ENCODE data around the gene RBKS. TPM values are rescaled to one million over a fixed set of nuclear protein-coding genes. Genes with fewer than 3 reads are reported as not detected.

The RBKS gene
- total and polyA plus RNA-seq, 2 of the 8 experiments (the other 6 are each of a cell fraction or from before 2014, with no cell fraction given), result 1.1 to 1.5 TPM

DNA sequence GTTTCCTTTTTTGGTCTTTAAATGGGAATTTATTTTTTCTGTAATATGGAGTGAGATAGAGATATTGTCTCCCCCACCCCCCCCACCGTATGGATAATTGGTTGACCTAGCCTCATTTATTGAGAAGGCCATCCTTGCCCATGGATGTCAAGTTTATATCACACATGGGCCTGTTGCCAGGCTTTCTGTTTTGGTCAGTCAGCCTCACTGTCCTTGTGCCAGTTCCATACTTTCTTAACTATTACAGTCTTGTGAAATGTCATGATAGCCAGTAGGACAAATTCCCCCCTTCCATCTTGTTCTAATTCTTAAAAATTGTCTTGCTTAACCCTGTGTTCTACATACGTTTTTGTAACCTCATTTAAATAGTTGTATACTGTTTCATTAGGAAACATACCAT, 12.8 kb upstream of the RBKS start (continued):
- TF ChIP-seq, protein P1, sequence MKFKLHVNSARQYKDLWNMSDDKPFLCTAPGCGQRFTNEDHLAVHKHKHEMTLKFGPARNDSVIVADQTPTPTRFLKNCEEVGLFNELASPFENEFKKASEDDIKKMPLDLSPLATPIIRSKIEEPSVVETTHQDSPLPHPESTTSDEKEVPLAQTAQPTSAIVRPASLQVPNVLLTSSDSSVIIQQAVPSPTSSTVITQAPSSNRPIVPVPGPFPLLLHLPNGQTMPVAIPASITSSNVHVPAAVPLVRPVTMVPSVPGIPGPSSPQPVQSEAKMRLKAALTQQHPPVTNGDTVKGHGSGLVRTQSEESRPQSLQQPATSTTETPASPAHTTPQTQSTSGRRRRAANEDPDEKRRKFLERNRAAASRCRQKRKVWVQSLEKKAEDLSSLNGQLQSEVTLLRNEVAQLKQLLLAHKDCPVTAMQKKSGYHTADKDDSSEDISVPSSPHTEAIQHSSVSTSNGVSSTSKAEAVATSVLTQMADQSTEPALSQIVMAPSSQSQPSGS (IDR thresholded peaks at IDR 0.05; ENCODE audit: low read length), result no peak
- no peak for TF ChIP-seq FOSL1 (IDR thresholded peaks at IDR 0.05; ENCODE audit: insufficient read depth, low read depth, low read length)
- no peak for TF ChIP-seq SRF (IDR thresholded peaks at IDR 0.05; ENCODE audit: low read depth, low read length)

All from H1 (cell line).